Ishikawa (cell line): ENCODE data around the gene SLC28A3.

Source experiments
- CEBPB ChIP-seq: IDR thresholded peaks from 2 replicates; pipeline ENCODE4 v1.6.1; 2012
- CREB1 ChIP-seq: IDR thresholded peaks from 2 replicates; pipeline ENCODE4 v1.6.1; 2012; ENCODE audit warnings: low read depth
- EGR1 ChIP-seq: IDR thresholded peaks from 2 replicates; pipeline ENCODE4 v1.6.1; 2012
- EP300 ChIP-seq: IDR thresholded peaks from 2 replicates; pipeline ENCODE4 v1.6.1; 2012; ENCODE audit warnings: borderline replicate concordance
- FOXM1 ChIP-seq: IDR thresholded peaks from 2 replicates; pipeline ENCODE4 v1.6.1; 2012; ENCODE audit warnings: low read depth, borderline replicate concordance
- MAX ChIP-seq: IDR thresholded peaks from 2 replicates; pipeline ENCODE4 v1.6.1; 2012
- NFIC ChIP-seq: IDR thresholded peaks from 2 replicates; pipeline ENCODE4 v1.6.1; 2012
- RAD21 ChIP-seq: IDR thresholded peaks from 2 replicates; pipeline ENCODE4 v1.6.1; 2012; ENCODE audit warnings: low read depth
- REST ChIP-seq: IDR thresholded peaks from 2 replicates; pipeline ENCODE4 v1.6.1; 2012; ENCODE audit warnings: low read depth, mild to moderate bottlenecking
- TAF1 ChIP-seq: IDR thresholded peaks from 2 replicates; pipeline ENCODE4 v1.6.1; 2012; ENCODE audit warnings: low read depth, mild to moderate bottlenecking
- TCF12 ChIP-seq: IDR thresholded peaks from 2 replicates; pipeline ENCODE4 v1.6.1; 2012; ENCODE audit warnings: low read depth
- TEAD4 ChIP-seq: IDR thresholded peaks from 2 replicates; pipeline ENCODE4 v1.6.1; 2012
- USF1 ChIP-seq: IDR thresholded peaks from 2 replicates; pipeline ENCODE4 v1.6.1; 2012
- YY1 ChIP-seq: IDR thresholded peaks from 2 replicates; pipeline ENCODE4 v1.6.1; 2012; ENCODE audit warnings: low read depth
- ZBTB7A ChIP-seq: IDR thresholded peaks from 2 replicates; pipeline ENCODE4 v1.6.1; 2012; ENCODE audit warnings: low read depth

SLC28A3 gene

GRCh38 chr9:84241817-84242373 lies 98.7 kb downstream of the SLC28A3 start:
- TF ChIP-seq ZBTB7A (no peak), MAX (no peak), TCF12 (no peak), TAF1 (no peak), EP300 (no peak), USF1 (no peak), REST (no peak), YY1 (no peak), FOXM1 (no peak), RAD21 (no peak), EGR1 (no peak), NFIC (no peak), CREB1 (no peak), TEAD4 (no peak), CEBPB (no peak)

- TF ChIP-seq REST (no peak), USF1 (no peak), RAD21 (no peak), EP300 (no peak), CREB1 (no peak), TCF12 (no peak), NFIC (no peak), MAX (no peak), TEAD4 (no peak), FOXM1 (no peak), ZBTB7A (no peak), TAF1 (no peak), EGR1 (no peak)
These were observed 101.2 kb downstream of the SLC28A3 start for GRCh38 chr9:84239343-84239742.

- TF ChIP-seq NFIC (no peak), REST (no peak), TCF12 (no peak)
These were observed 101.9 kb downstream of the SLC28A3 start for GRCh38 chr9:84238652-84239051.

GRCh38 chr9:84235511-84235910 lies 105.0 kb downstream of the SLC28A3 start:
- TF ChIP-seq MAX (no peak), EP300 (no peak), RAD21 (no peak), CREB1 (no peak), ZBTB7A (no peak), CEBPB (no peak), NFIC (no peak), TCF12 (no peak)
